CD4-positive, alpha-beta memory T cell (primary cell): Measurements from ENCODE around the gene THOC2. TPM values are rescaled to one million over a fixed set of nuclear protein-coding genes. Genes with fewer than 3 reads are reported as not detected.

Source experiments
- CTCF ChIA-PET: fragments of 350-600 bp; sonication (Branson Sonifier 250); formaldehyde crosslinking; loops from one replicate; lab custom pipeline; 2021; ENCODE audit warnings: inconsistent platforms; ENCODE audit not compliant: partially characterized antibody; lab: Charles Lee
- POLR2A ChIA-PET: fragments of 350-600 bp; sonication (Branson Sonifier 250); formaldehyde crosslinking; loops from one replicate; lab custom pipeline; 2021; ENCODE audit not compliant: partially characterized antibody; lab: Charles Lee
- DNase-seq, 5 donors: peaks; one replicate each; pipeline versions ENCODE4 v3.0.0 to v3.0.0-alpha.2; 2020 to 2022; ENCODE audit warnings: mixed read lengths in 1 of 5
- H3K27ac ChIP-seq: one replicate; pipeline ENCODE4 v1.7.0; 2013; ENCODE audit warnings: low read depth, low read length
- H3K27me3 ChIP-seq: 2 replicates; pipeline ENCODE4 v1.7.0; 2013; ENCODE audit warnings: mild to moderate bottlenecking, low read length, moderate library complexity; ENCODE audit not compliant: insufficient read depth
- H3K36me3 ChIP-seq: 2 replicates; pipeline ENCODE4 v1.7.0; 2013; ENCODE audit warnings: mild to moderate bottlenecking, low read length, moderate library complexity; ENCODE audit not compliant: insufficient read depth
- H3K4me1 ChIP-seq: 2 replicates; pipeline ENCODE4 v1.7.0; 2013; ENCODE audit warnings: mild to moderate bottlenecking, low read length, moderate library complexity; ENCODE audit not compliant: insufficient read depth
- H3K4me3 ChIP-seq, 2 donors: one replicate each; pipeline ENCODE4 v1.7.0; 2013; ENCODE audit warnings: low read length in 2 of 2, mild to moderate bottlenecking in 1 of 2
- H3K9me3 ChIP-seq, 2 donors: one replicate each; pipeline ENCODE4 v1.7.0; 2013; ENCODE audit warnings: low read length in 2 of 2, control low read depth in 1 of 2; ENCODE audit not compliant: control insufficient read depth in 1 of 2
- H3K27ac Mint-ChIP-seq, 7 donors: one replicate each; pipeline ENCODE4 v1.8.0; 2020 to 2021; ENCODE audit warnings: mixed read lengths in 7 of 7, mild to moderate bottlenecking in 6 of 7, inconsistent platforms in 3 of 7, moderate library complexity in 3 of 7
- H3K27me3 Mint-ChIP-seq, 2 donors: one replicate each; pipeline ENCODE4 v1.8.0; 2020 to 2021; ENCODE audit warnings: mixed read lengths in 2 of 2
- H3K36me3 Mint-ChIP-seq, 2 donors: one replicate each; pipeline ENCODE4 v1.8.0; 2020 to 2021; ENCODE audit warnings: mixed read lengths in 2 of 2, inconsistent platforms in 1 of 2, mild to moderate bottlenecking in 1 of 2
- H3K4me1 Mint-ChIP-seq, 4 donors: one replicate each; pipeline ENCODE4 v1.8.0; 2020 to 2021; ENCODE audit warnings: mixed read lengths in 4 of 4, mild to moderate bottlenecking in 1 of 4
- H3K4me3 Mint-ChIP-seq, 8 donors: one replicate each; pipeline ENCODE4 v1.8.0; 2020 to 2021; ENCODE audit warnings: mixed read lengths in 8 of 8, mild to moderate bottlenecking in 7 of 8, moderate library complexity in 6 of 8, inconsistent platforms in 3 of 8
- H3K9me3 Mint-ChIP-seq, 8 donors: one replicate each; pipeline ENCODE4 v1.8.0; 2020 to 2021; ENCODE audit warnings: mixed read lengths in 8 of 8, mild to moderate bottlenecking in 5 of 8, inconsistent platforms in 3 of 8, moderate library complexity in 1 of 8
- intact Hi-C: fragments of 100-400 bp; cut with micrococcal nuclease; formaldehyde crosslinking; loops from one replicate; pipeline ENCODE4 v1.15.1; 2023
- polyA plus RNA-seq, 2 donors: library from polyadenylated mRNA; unstranded; fragments of 300-500 nt; fragmentation: Illumina TruSeq; gene quantifications; one replicate each; pipeline ENCODE4 v1.2.3, GENCODE V29; 2021
- total RNA-seq, 2 experiments: library from RNA; stranded (reverse); gene quantifications; one replicate each; pipeline ENCODE4 v1.2.3, GENCODE V29; 2021

THOC2 gene
- total and polyA plus RNA-seq, 4 experiments from 2014 or later, result 22.0 to 104 (median 72.0) TPM

DNA sequence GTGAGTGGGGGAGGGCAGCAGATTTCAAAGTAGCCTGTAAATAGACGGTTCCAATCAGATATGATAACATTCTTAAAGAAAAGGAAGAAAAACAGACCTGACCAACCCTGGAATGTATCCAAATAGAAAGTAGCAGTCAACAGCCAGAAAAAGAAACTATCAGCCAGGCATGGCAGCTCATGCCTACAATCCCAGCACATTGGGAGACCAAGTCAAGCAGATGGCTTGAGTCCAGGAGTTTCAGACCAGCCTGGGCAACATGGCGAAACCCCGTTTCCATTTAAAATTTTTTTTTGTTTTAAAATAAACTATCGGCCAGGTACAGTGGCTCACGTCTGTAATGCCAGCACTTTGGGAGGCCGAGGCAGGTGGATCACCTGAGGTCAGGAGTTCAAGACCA is 125.0 kb downstream of the THOC2 start:
- no peaks in the 10 kb centered on the region for H3K27me3 ChIP-seq
- CTCF ChIA-PET, result no interaction called here
- DNase-seq, result no peak
- peaks cover 22% of the 10 kb centered on the region for H3K36me3 ChIP-seq
- POLR2A ChIA-PET, result no interaction called here
- no peak overlapping the region for H3K27ac ChIP-seq
- peaks cover 15 to 39% of the 10 kb centered on the region in 2 donors for H3K36me3 Mint-ChIP-seq
- H3K9me3 ChIP-seq, result no peaks in the 10 kb centered on the region
- H3K4me1 ChIP-seq, result no peaks in the 10 kb centered on the region
- no peaks in the 10 kb centered on the region for H3K4me1 Mint-ChIP-seq
- intact Hi-C loops, result no loop called here
- H3K4me3 Mint-ChIP-seq, result no peak overlapping the region
- peak overlapping the region in 1 of 7 donors; percentile 14 for H3K27ac Mint-ChIP-seq
- no peak overlapping the region for H3K4me3 ChIP-seq
- H3K27me3 Mint-ChIP-seq, result no peaks in the 10 kb centered on the region
- H3K9me3 Mint-ChIP-seq, result peaks cover 0 to 2% (median 0%) of the 10 kb centered on the region in 8 donors

DNA sequence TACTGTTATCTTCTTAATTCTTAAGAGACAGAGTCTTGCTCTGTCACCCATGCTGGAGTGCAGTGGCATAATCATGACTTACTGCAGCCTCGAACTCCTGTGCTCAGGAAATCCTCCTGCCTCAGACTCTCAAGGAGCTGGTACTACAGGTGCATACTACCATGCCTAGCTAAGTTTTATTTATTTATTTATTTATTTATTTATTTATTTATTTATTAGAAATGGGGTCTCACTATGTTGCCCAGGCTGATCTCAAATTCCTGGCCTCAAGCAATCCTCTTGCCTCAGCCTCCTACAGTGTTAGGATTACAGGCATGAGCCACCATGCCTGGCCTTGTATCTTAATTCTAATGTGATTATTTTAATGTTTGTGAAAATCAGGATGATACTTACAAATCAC is 125.6 kb downstream of the THOC2 start:
- no peak for DNase-seq
- POLR2A ChIA-PET, result no interaction called here
- H3K36me3 Mint-ChIP-seq, result peaks cover 18 to 39% of the 10 kb centered on the region in 2 donors

GRCh38 chrX:123603491-123603890 is 129.4 kb downstream of the THOC2 start:
- no peaks in the 10 kb centered on the region for H3K4me1 Mint-ChIP-seq
- peaks cover 27 to 42% of the 10 kb centered on the region in 2 donors for H3K36me3 Mint-ChIP-seq
- no peak for DNase-seq
- H3K27me3 Mint-ChIP-seq, result no peaks in the 10 kb centered on the region
- CTCF ChIA-PET, result no interaction called here
- Histone ChIP-seq H3K36me3 (peaks cover 18% of the 10 kb centered on the region), H3K4me3 (no peak overlapping the region), H3K9me3 (no peaks in the 10 kb centered on the region), H3K27me3 (no peaks in the 10 kb centered on the region), H3K27ac (no peak overlapping the region), H3K4me1 (no peaks in the 10 kb centered on the region)
- POLR2A ChIA-PET, result no interaction called here
- intact Hi-C loops, result no loop called here
- no peak overlapping the region for H3K4me3 Mint-ChIP-seq
- H3K9me3 Mint-ChIP-seq, result peaks cover 0 to 2% (median 0%) of the 10 kb centered on the region in 8 donors
- H3K27ac Mint-ChIP-seq, result no peak overlapping the region

More for the DNA sequence above, 125.6 kb downstream of the THOC2 start:
- peak overlapping the region in 1 of 7 donors; percentile 14 for H3K27ac Mint-ChIP-seq
- no peaks in the 10 kb centered on the region for H3K27me3 Mint-ChIP-seq
- no peak overlapping the region for H3K4me3 ChIP-seq
- H3K9me3 ChIP-seq, result no peaks in the 10 kb centered on the region
- H3K27ac ChIP-seq, result no peak overlapping the region
- no peaks in the 10 kb centered on the region for H3K4me1 ChIP-seq
- H3K4me1 Mint-ChIP-seq, result no peaks in the 10 kb centered on the region
- intact Hi-C loops, result no loop called here
- no peak overlapping the region for H3K4me3 Mint-ChIP-seq
- H3K36me3 ChIP-seq, result peaks cover 22% of the 10 kb centered on the region
- no peaks in the 10 kb centered on the region for H3K27me3 ChIP-seq
- CTCF ChIA-PET, result no interaction called here
- peaks cover 0 to 2% (median 0%) of the 10 kb centered on the region in 8 donors for H3K9me3 Mint-ChIP-seq

DNA sequence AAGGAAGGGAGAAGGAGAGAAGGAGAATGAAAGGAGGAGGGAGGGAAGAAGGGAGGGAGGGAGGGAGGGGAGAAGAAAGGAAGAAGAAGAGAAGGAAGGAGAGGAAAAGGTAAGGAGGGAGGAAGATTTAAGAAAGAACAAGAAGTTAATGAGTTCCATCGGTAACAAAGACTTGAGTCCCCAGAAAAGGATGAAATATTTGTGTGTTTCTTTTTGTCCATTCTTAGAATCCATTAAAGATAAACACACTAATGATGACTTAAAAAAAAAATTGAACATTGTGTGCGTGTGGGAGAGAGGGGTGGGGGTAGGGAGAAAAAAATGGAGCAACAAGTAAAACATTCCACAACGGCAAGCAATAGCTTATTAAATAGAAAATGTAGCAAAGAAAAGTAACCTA is 131.4 kb downstream of the THOC2 start:
- Mint-ChIP-seq H3K4me3 (no peak overlapping the region), H3K27me3 (no peaks in the 10 kb centered on the region), H3K27ac (no peak overlapping the region), H3K36me3 (peaks cover 23 to 33% of the 10 kb centered on the region in 2 donors), H3K4me1 (no peaks in the 10 kb centered on the region), H3K9me3 (no peaks in the 10 kb centered on the region)
- Histone ChIP-seq H3K9me3 (no peaks in the 10 kb centered on the region), H3K27me3 (no peaks in the 10 kb centered on the region), H3K4me3 (no peak overlapping the region), H3K4me1 (no peaks in the 10 kb centered on the region), H3K27ac (no peak overlapping the region), H3K36me3 (peaks cover 18% of the 10 kb centered on the region)
- DNase-seq, result no peak
- POLR2A ChIA-PET, result no interaction called here
- CTCF ChIA-PET, result no interaction called here
- intact Hi-C loops, result no loop called here

- Mint-ChIP-seq H3K4me1 (no peaks in the 10 kb centered on the region), H3K27ac (no peak overlapping the region), H3K36me3 (peaks cover 19 to 26% of the 10 kb centered on the region in 2 donors), H3K9me3 (no peaks in the 10 kb centered on the region), H3K27me3 (no peaks in the 10 kb centered on the region), H3K4me3 (no peak overlapping the region)
- Histone ChIP-seq H3K27ac (no peak overlapping the region), H3K36me3 (peaks cover 18% of the 10 kb centered on the region), H3K27me3 (no peaks in the 10 kb centered on the region), H3K9me3 (no peaks in the 10 kb centered on the region), H3K4me1 (no peaks in the 10 kb centered on the region), H3K4me3 (no peak overlapping the region)
- intact Hi-C loops, result no loop called here
- DNase-seq, result no peak
- ChIA-PET POLR2A (no interaction called here), CTCF (no interaction called here)
Measured at GRCh38 chrX:123600181-123600580, 132.7 kb downstream of the THOC2 start.

GRCh38 chrX:123590842-123591486 is 141.9 kb downstream of the THOC2 start:
- peaks cover 0 to 10% (median 8%) of the 10 kb centered on the region in 4 donors for H3K4me1 Mint-ChIP-seq
- H3K27me3 Mint-ChIP-seq, result no peaks in the 10 kb centered on the region
- DNase-seq, result no peak
- Histone ChIP-seq H3K27ac (no peak overlapping the region), H3K4me3 (no peak overlapping the region), H3K4me1 (peaks cover 9% of the 10 kb centered on the region), H3K36me3 (no peaks in the 10 kb centered on the region), H3K9me3 (no peaks in the 10 kb centered on the region), H3K27me3 (no peaks in the 10 kb centered on the region)
- no peak overlapping the region for H3K4me3 Mint-ChIP-seq
- H3K27ac Mint-ChIP-seq, result no peak overlapping the region
- CTCF ChIA-PET, result no interaction called here
- POLR2A ChIA-PET, result no interaction called here
- no peaks in the 10 kb centered on the region for H3K9me3 Mint-ChIP-seq
- no peaks in the 10 kb centered on the region for H3K36me3 Mint-ChIP-seq
- intact Hi-C loops, result no loop called here

- POLR2A ChIA-PET, result no interaction called here
- H3K4me1 ChIP-seq, result peaks cover 9% of the 10 kb centered on the region
- intact Hi-C loops, result no loop called here
- no peaks in the 10 kb centered on the region for H3K9me3 ChIP-seq
- no peaks in the 10 kb centered on the region for H3K27me3 ChIP-seq
- H3K36me3 ChIP-seq, result no peaks in the 10 kb centered on the region
- no peaks in the 10 kb centered on the region for H3K36me3 Mint-ChIP-seq
- H3K9me3 Mint-ChIP-seq, result no peaks in the 10 kb centered on the region
- no peak overlapping the region for H3K27ac Mint-ChIP-seq
- H3K4me3 Mint-ChIP-seq, result no peak overlapping the region
- CTCF ChIA-PET, result no interaction called here
- no peaks in the 10 kb centered on the region for H3K27me3 Mint-ChIP-seq
- H3K4me3 ChIP-seq, result no peak overlapping the region
- no peak overlapping the region for H3K27ac ChIP-seq
- no peak for DNase-seq
- H3K4me1 Mint-ChIP-seq, result peaks cover 0 to 10% (median 8%) of the 10 kb centered on the region in 4 donors
Measured at GRCh38 chrX:123588723-123589122, 144.1 kb downstream of the THOC2 start.
